Coronary artery (tissue), 2 donors: ENCODE measurements around the gene NCAPD3.

ENCODE experiments used
- DNase-seq: peaks from one replicate; pipeline ENCODE4 v3.0.0-alpha.2; 2017; ENCODE audit warnings: low spot score
- H3K27ac ChIP-seq, 2 donors: fragments of 200-600 bp; sonication (generic); one replicate each; pipeline ENCODE4 v1.5.1; 2016 to 2019
- H3K4me3 ChIP-seq: fragments of 200-600 bp; sonication (generic); 2 replicates; pipeline ENCODE4 v1.5.1; 2016; ENCODE audit warnings: mild to moderate bottlenecking, moderate library complexity
- TF ChIP-seq, protein P1 (sequence below): fragments of 200-600 bp; sonication (generic); IDR thresholded peaks from one replicate; pipeline ENCODE4 v1.5.1; 2019; ENCODE audit warnings: antibody characterized with exemption

Gene NCAPD3

DNA sequence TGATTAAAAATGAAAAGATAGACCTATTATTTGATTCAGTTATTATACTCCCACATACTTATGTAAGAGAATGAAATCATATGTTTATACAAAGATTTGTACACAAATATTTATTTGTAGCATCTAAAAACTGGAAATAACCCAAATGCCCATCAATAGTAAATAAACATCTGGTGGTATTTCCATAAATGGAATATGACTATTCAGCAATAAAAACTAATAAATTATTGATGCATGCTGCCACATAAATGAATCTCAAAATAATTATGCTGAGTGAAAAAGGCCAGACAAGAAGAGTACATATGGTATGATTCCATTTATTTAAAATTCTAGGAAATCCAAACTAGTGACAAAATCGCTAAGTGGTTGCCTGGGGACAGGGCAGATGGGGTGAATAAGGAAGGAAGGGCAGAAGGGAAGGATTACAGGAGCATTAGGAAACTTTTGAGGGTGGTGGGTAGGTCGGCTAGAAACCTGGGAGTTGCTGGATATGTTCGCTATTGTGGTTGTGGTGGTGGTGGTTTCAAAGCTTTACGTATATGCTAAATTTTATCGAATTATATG is 113.4 kb downstream of the NCAPD3 start:
- DNase-seq: no peak
- no peak overlapping the region for H3K27ac ChIP-seq
- no peak overlapping the region for H3K4me3 ChIP-seq
- TF ChIP-seq, protein P1, sequence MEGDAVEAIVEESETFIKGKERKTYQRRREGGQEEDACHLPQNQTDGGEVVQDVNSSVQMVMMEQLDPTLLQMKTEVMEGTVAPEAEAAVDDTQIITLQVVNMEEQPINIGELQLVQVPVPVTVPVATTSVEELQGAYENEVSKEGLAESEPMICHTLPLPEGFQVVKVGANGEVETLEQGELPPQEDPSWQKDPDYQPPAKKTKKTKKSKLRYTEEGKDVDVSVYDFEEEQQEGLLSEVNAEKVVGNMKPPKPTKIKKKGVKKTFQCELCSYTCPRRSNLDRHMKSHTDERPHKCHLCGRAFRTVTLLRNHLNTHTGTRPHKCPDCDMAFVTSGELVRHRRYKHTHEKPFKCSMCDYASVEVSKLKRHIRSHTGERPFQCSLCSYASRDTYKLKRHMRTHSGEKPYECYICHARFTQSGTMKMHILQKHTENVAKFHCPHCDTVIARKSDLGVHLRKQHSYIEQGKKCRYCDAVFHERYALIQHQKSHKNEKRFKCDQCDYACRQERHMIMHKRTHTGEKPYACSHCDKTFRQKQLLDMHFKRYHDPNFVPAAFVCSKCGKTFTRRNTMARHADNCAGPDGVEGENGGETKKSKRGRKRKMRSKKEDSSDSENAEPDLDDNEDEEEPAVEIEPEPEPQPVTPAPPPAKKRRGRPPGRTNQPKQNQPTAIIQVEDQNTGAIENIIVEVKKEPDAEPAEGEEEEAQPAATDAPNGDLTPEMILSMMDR: no peak
